SW480 (cell line): ENCODE results near the gene GPATCH1.
A peak's percentile ranks its signal among the peaks of the same experiment; 100 is the strongest.
"Not testable (repeated sequence)": the region's sequence is repeated elsewhere in the genome, so short reads cannot be mapped to it uniquely, and the experiment has no call there.

Source experiments
- DNase-seq: peaks from one replicate; pipeline ENCODE4 v3.0.0-alpha.2; 2016; ENCODE audit warnings: low spot score

Gene GPATCH1

GRCh38 chr19:33111587-33111986 lies 30.6 kb downstream of the GPATCH1 start:
- DNase-seq: no peak

- DNase-seq: no peak
Measured at GRCh38 chr19:33114312-33114711, 33.3 kb downstream of the GPATCH1 start.

GRCh38 chr19:33117501-33117900 lies 36.5 kb downstream of the GPATCH1 start:
- DNase-seq: no peak

- no peak for DNase-seq
Measured at GRCh38 chr19:33118643-33119042, 37.7 kb downstream of the GPATCH1 start.

- no peak for DNase-seq
Measured at GRCh38 chr19:33124207-33125098, 43.5 kb downstream of the GPATCH1 start.

- peak; percentile 76 for DNase-seq
Measured at GRCh38 chr19:33125929-33126388, 45.0 kb downstream of the GPATCH1 start.

GRCh38 chr19:33126712-33127111 lies 45.7 kb downstream of the GPATCH1 start:
- not testable (repeated sequence) for DNase-seq

- DNase-seq: no peak
Measured at GRCh38 chr19:33129901-33130300, 48.9 kb downstream of the GPATCH1 start.

GRCh38 chr19:33130433-33130832 lies 49.5 kb downstream of the GPATCH1 start:
- no peak for DNase-seq

- no peak for DNase-seq
Measured at GRCh38 chr19:33132021-33132420, 51.0 kb downstream of the GPATCH1 start, which contains the start of gene WDR88. Gene WDR88, plus strand, starts transcription at chr19:33132114. Its CDS starts 56 bp downstream, at chr19:33132170.

GRCh38 chr19:33132425-33132824 lies 51.4 kb downstream of the GPATCH1 start:
- no peak for DNase-seq

GRCh38 chr19:33133438-33134031 lies 52.6 kb downstream of the GPATCH1 start:
- DNase-seq: no peak

- DNase-seq: no peak
Measured at GRCh38 chr19:33134571-33135041, 53.6 kb downstream of the GPATCH1 start.

- DNase-seq: no peak
Measured at GRCh38 chr19:33139165-33139564, 58.2 kb downstream of the GPATCH1 start.

GRCh38 chr19:33143897-33144405 lies 63.0 kb downstream of the GPATCH1 start:
- DNase-seq: peak; percentile 63

- DNase-seq: no peak
Measured at GRCh38 chr19:33146209-33146608, 65.2 kb downstream of the GPATCH1 start.

GRCh38 chr19:33147538-33147937 lies 66.6 kb downstream of the GPATCH1 start:
- no peak for DNase-seq

- peak; percentile 49 for DNase-seq
Measured at GRCh38 chr19:33150852-33151518, 70.0 kb downstream of the GPATCH1 start.

GRCh38 chr19:33152176-33152575 lies 71.2 kb downstream of the GPATCH1 start:
- no peak for DNase-seq

- not testable (repeated sequence) for DNase-seq
Measured at GRCh38 chr19:33152625-33153024, 71.6 kb downstream of the GPATCH1 start.

GRCh38 chr19:33154313-33154712 lies 73.3 kb downstream of the GPATCH1 start:
- not testable (repeated sequence) for DNase-seq

- no peak for DNase-seq
Measured at GRCh38 chr19:33156334-33156733, 75.4 kb downstream of the GPATCH1 start.
